ENCODE measurements around the gene SEC14L5.
"Not testable (repeated sequence)": the region's sequence is repeated elsewhere in the genome, so short reads cannot be mapped to it uniquely, and the experiment has no call there.

The SEC14L5 gene

DNA sequence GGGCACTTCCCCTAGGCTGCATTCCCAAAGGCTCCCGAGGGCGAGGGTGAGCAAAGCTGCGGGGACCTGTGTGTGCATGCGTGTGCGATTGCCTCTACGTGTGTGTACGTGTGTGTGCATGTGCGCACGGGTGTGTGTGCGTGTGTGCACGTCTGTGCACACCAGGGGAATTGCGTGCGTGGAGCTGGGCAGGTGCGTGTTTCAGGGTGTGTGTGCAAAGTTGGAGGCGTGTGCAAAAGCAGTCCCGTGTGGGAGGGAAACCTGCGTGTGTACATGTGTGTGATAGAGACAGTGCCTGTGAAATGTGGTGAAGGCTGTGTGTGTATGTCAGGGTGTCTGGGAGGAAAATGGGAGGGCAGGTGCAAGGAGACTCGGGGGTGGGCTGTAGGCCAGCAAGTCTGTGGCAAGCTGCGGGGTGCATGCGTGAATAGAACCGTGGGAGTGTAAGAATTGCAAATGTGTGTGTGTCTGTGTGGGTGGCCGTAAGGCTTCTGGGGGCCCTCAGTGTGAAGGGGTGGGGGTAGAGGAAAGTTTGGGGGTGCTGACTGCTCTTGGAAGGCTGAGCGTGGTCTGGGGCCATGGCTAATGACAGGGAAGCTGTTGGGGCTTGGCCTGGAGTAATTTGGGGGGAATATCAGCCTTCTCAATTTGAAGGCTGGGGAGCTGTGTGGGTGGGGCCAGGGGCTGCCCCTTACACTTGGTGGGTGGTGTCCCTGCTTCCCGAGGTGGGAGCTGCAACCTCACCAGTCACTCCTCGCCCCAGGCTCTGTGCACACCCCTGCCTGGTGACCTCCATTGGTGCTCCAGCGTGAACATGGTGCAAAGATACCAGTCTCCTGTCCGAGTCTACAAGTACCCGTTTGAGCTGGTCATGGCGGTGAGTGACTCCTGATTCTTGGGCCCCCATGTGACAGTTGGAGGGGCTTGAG lies 644 bp downstream of the SEC14L5 start:
- no peak overlapping the region for H2AFZ ChIP-seq (ENCODE audit: low read depth)

DNA sequence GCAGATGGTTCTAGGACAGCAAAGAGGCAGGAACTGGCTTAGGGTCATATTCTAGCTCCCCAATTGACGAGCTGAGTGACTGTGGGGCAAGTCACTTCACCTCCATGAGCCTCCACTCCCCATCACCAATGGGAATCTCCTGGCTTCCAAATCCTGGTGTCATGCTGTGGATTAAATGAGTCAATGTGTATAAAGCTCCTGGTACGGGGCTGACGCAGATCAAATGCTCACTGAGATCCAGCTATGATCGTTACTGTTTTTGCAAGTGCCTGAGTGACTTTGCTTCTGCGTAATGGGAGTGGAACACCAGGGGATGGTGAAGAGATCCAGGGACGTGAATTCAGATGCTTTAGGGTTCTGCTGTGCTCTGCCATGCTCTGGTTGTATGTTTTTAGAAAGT lies 2.4 kb downstream of the SEC14L5 start:
- H2AFZ ChIP-seq (ENCODE audit: low read depth), result no peak overlapping the region
- H3K9ac ChIP-seq, result no peak overlapping the region
- H3K4me2 ChIP-seq, result no peak overlapping the region
- no peak overlapping the region for H3K4me3 ChIP-seq (IDR thresholded peaks at IDR 0.05; ENCODE audit: insufficient read depth, low read depth, low read length)
- peaks cover 12% of the 10 kb centered on the region; the same call in 1 of the 2 replicates for H3K27me3 ChIP-seq (ENCODE audit: insufficient read depth, low read depth)
- TF ChIP-seq, protein P1, sequence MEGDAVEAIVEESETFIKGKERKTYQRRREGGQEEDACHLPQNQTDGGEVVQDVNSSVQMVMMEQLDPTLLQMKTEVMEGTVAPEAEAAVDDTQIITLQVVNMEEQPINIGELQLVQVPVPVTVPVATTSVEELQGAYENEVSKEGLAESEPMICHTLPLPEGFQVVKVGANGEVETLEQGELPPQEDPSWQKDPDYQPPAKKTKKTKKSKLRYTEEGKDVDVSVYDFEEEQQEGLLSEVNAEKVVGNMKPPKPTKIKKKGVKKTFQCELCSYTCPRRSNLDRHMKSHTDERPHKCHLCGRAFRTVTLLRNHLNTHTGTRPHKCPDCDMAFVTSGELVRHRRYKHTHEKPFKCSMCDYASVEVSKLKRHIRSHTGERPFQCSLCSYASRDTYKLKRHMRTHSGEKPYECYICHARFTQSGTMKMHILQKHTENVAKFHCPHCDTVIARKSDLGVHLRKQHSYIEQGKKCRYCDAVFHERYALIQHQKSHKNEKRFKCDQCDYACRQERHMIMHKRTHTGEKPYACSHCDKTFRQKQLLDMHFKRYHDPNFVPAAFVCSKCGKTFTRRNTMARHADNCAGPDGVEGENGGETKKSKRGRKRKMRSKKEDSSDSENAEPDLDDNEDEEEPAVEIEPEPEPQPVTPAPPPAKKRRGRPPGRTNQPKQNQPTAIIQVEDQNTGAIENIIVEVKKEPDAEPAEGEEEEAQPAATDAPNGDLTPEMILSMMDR (conservative IDR thresholded peaks at IDR 0.05; ENCODE audit: low read depth, low read length), result no peak
- H4K20me1 ChIP-seq (ENCODE audit: insufficient read depth), result no peaks in the 10 kb centered on the region
- no peaks in the 10 kb centered on the region for H3K36me3 ChIP-seq (ENCODE audit: insufficient read depth)
- H3K27ac ChIP-seq, result no peak overlapping the region
- H3K79me2 ChIP-seq (ENCODE audit: insufficient read depth, low read depth), result no peaks in the 10 kb centered on the region
- peaks cover 45% of the 10 kb centered on the region for H3K4me1 ChIP-seq (ENCODE audit: low read depth, poor library complexity, severe bottlenecking)

More for the DNA sequence above, 644 bp downstream of the SEC14L5 start:
- no peak overlapping the region for H3K4me3 ChIP-seq (IDR thresholded peaks at IDR 0.05; ENCODE audit: insufficient read depth, low read depth, low read length)
- no peaks in the 10 kb centered on the region for H3K79me2 ChIP-seq (ENCODE audit: insufficient read depth, low read depth)
- H3K9ac ChIP-seq, result no peak overlapping the region
- H4K20me1 ChIP-seq (ENCODE audit: insufficient read depth), result no peaks in the 10 kb centered on the region
- no peaks in the 10 kb centered on the region for H3K36me3 ChIP-seq (ENCODE audit: insufficient read depth)
- H3K4me1 ChIP-seq (ENCODE audit: low read depth, poor library complexity, severe bottlenecking), result peaks cover 44% of the 10 kb centered on the region
- H3K27ac ChIP-seq, result no peak overlapping the region
- TF ChIP-seq, protein P1 (conservative IDR thresholded peaks at IDR 0.05; ENCODE audit: low read depth, low read length), result no peak
- peak overlapping the region; percentile 67 for H3K4me2 ChIP-seq
- peaks cover 12% of the 10 kb centered on the region; the same call in 1 of the 2 replicates for H3K27me3 ChIP-seq (ENCODE audit: insufficient read depth, low read depth)

DNA sequence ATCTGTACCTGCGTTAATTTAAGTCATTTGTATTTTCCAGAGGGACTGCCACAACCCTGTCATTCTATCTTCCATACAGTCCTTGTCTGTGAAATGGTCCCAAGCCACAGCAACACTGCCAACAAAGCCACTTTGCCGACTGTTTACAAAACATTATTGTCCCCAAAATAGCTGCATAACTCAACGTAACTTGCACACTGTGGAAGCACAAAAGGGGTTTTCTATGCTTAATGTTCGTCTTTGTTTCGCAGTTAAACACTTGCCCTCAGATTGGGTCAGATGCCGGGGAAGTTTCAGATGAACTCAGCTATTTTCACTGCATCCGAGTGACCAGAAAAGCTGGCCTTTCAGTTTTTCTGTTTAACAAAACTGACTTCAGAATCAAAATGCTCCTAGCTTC lies 4.6 kb downstream of the SEC14L5 start:
- peak overlapping the region; percentile 14; the same call in 1 of the 2 replicates for H3K9ac ChIP-seq
- H3K36me3 ChIP-seq (ENCODE audit: insufficient read depth), result no peaks in the 10 kb centered on the region
- H3K27ac ChIP-seq, result peak overlapping the region; percentile 58
- peak overlapping the region; percentile 58 for H3K4me2 ChIP-seq
- H2AFZ ChIP-seq (ENCODE audit: low read depth), result peak overlapping the region; percentile 53; the same call in 1 of the 2 replicates
- no peaks in the 10 kb centered on the region for H4K20me1 ChIP-seq (ENCODE audit: insufficient read depth)
- TF ChIP-seq, protein P1 (conservative IDR thresholded peaks at IDR 0.05; ENCODE audit: low read depth, low read length), result no peak
- no peaks in the 10 kb centered on the region for H3K79me2 ChIP-seq (ENCODE audit: insufficient read depth, low read depth)
- H3K4me3 ChIP-seq (IDR thresholded peaks at IDR 0.05; ENCODE audit: insufficient read depth, low read depth, low read length), result no peak overlapping the region
- peaks cover 29% of the 10 kb centered on the region for H3K4me1 ChIP-seq (ENCODE audit: low read depth, poor library complexity, severe bottlenecking)
- H3K27me3 ChIP-seq (ENCODE audit: insufficient read depth, low read depth), result no peaks in the 10 kb centered on the region

DNA sequence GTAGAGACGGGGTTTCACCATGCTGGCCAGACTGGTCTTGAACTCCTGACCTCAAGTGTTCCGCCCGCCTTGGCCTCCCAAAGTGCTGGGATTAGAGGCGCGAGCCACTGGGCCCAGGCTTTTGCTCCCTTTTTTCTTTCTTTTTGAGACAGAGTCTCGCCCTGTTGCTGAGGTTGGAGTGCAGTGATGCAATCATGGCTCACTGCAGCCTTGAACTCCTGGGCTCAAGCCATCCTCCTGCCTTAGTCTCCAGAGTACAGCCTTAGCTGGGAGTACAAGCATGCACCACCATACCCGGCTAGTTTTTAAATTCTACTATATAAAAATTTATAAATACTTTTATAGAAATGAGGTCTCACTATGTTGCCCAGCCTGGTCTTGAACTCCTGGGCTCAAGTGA lies 5.4 kb downstream of the SEC14L5 start:
- not testable (repeated sequence) for H3K27me3 ChIP-seq (ENCODE audit: insufficient read depth, low read depth); H4K20me1 ChIP-seq (ENCODE audit: insufficient read depth); H3K9ac ChIP-seq; H2AFZ ChIP-seq (ENCODE audit: low read depth); H3K4me3 ChIP-seq (IDR thresholded peaks at IDR 0.05; ENCODE audit: insufficient read depth, low read depth, low read length); H3K36me3 ChIP-seq (ENCODE audit: insufficient read depth); H3K79me2 ChIP-seq (ENCODE audit: insufficient read depth, low read depth)
- Histone ChIP-seq H3K4me1 (ENCODE audit: low read depth, poor library complexity, severe bottlenecking) (peaks cover 26% of the 10 kb centered on the region), H3K4me2 (peak overlapping the region; percentile 58), H3K27ac (peak overlapping the region; percentile 58; the same call in 1 of the 2 replicates)

All from KMS-11 (cell line).